Osteocyte (in vitro differentiated cells): Measurements from ENCODE around the gene KCNA3. TPM values are rescaled to one million over a fixed set of nuclear protein-coding genes. Genes with fewer than 3 reads are reported as not detected.

Experiments used
- DNase-seq: peaks from one replicate; pipeline ENCODE4 v3.0.0; 2021; ENCODE audit warnings: mixed read lengths; ENCODE audit not compliant: unreplicated experiment; ENCODE audit errors: extremely low spot score
- H3K27ac Mint-ChIP-seq: one replicate; pipeline ENCODE4 v1.8.0; 2021; ENCODE audit warnings: mild to moderate bottlenecking, mixed read lengths; ENCODE audit not compliant: unreplicated experiment
- H3K27me3 Mint-ChIP-seq: one replicate; pipeline ENCODE4 v1.8.0; 2021; ENCODE audit warnings: mixed read lengths; ENCODE audit not compliant: unreplicated experiment
- H3K36me3 Mint-ChIP-seq: one replicate; pipeline ENCODE4 v1.8.0; 2021; ENCODE audit warnings: mixed read lengths; ENCODE audit not compliant: unreplicated experiment
- H3K4me1 Mint-ChIP-seq: one replicate; pipeline ENCODE4 v1.8.0; 2021; ENCODE audit warnings: mixed read lengths; ENCODE audit not compliant: unreplicated experiment
- H3K4me3 Mint-ChIP-seq: one replicate; pipeline ENCODE4 v1.8.0; 2021; ENCODE audit warnings: mild to moderate bottlenecking, moderate library complexity, mixed read lengths; ENCODE audit not compliant: unreplicated experiment
- H3K9me3 Mint-ChIP-seq: one replicate; pipeline ENCODE4 v1.8.0; 2021; ENCODE audit warnings: mixed read lengths; ENCODE audit not compliant: unreplicated experiment
- total RNA-seq: library from RNA; stranded (reverse); gene quantifications from 2 replicates; pipeline ENCODE4 v1.2.1, GENCODE V29; 2021
- TF ChIP-seq, protein P1 (sequence below): fragments of 200-600 bp; sonication (generic); IDR thresholded peaks from 2 replicates; pipeline ENCODE4 v1.5.0; 2021; ENCODE audit warnings: antibody characterized with exemption, mild to moderate bottlenecking, moderate library complexity

Gene KCNA3
- total RNA-seq, 1 donor from 2014 or later = not detected

- peaks cover 63% of the 10 kb centered on the region for H3K27me3 Mint-ChIP-seq
- no peaks in the 10 kb centered on the region for H3K36me3 Mint-ChIP-seq
- no peak overlapping the region for H3K27ac Mint-ChIP-seq
- peaks cover 3% of the 10 kb centered on the region for H3K4me1 Mint-ChIP-seq
- H3K9me3 Mint-ChIP-seq = peaks cover 4% of the 10 kb centered on the region
- TF ChIP-seq, protein P1, sequence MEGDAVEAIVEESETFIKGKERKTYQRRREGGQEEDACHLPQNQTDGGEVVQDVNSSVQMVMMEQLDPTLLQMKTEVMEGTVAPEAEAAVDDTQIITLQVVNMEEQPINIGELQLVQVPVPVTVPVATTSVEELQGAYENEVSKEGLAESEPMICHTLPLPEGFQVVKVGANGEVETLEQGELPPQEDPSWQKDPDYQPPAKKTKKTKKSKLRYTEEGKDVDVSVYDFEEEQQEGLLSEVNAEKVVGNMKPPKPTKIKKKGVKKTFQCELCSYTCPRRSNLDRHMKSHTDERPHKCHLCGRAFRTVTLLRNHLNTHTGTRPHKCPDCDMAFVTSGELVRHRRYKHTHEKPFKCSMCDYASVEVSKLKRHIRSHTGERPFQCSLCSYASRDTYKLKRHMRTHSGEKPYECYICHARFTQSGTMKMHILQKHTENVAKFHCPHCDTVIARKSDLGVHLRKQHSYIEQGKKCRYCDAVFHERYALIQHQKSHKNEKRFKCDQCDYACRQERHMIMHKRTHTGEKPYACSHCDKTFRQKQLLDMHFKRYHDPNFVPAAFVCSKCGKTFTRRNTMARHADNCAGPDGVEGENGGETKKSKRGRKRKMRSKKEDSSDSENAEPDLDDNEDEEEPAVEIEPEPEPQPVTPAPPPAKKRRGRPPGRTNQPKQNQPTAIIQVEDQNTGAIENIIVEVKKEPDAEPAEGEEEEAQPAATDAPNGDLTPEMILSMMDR = no peak
- no peak for DNase-seq
- H3K4me3 Mint-ChIP-seq = peak overlapping the region; percentile 41
Measured at GRCh38 chr1:110675060-110675791, 486 bp upstream of the KCNA3 start.

DNA sequence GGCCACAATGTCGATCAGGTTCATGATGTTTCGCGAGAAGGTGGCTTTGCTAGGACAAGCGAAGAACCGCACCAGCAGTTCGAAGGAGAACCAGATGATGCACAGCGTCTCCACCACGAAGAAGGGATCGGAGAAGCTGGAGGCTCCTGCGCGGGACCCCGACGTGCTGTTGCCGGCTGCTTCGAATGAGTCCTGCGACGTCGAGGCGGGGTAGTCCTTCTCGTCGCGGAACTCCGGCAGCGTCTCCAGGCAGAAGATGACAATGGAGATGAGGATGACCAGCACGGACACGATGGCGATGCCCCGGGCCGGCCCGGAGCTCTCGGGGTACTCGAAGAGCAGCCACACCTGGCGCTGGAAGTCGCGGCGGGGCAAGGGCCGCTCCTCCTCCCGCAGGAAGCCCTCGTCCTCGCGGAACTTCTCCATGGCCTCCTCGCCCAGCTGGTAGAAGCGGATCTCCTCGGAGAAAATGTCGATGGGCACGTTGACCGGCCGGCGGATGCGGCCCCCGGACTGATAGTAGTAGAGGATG is 869 bp downstream of the KCNA3 start:
- Mint-ChIP-seq H3K27me3 (peaks cover 64% of the 10 kb centered on the region), H3K27ac (no peak overlapping the region), H3K4me1 (peaks cover 3% of the 10 kb centered on the region), H3K4me3 (peak overlapping the region; percentile 65), H3K9me3 (peaks cover 4% of the 10 kb centered on the region), H3K36me3 (no peaks in the 10 kb centered on the region)
- TF ChIP-seq, protein P1 = no peak
- DNase-seq = no peak

DNA sequence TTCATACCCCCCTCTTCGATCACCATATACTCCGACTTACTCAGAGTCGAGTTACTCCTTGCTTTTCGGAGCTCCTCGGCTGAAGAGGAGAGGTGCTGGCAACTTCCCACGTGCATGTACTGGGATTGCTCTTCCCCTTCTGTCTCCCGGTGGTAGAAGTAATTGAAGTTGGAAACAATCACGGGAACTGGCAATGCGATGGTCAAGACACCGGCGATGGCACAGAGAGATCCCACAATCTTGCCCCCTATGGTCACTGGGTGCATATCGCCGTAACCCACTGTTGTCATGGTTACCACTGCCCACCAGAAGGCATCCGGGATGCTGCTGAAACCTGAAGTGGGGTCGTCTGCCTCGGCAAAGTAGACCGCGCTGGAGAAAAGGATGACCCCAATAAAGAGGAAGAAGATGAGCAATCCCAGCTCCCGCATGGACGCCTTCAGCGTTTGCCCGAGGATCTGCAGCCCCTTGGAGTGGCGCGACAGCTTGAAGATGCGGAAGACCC is 1.5 kb downstream of the KCNA3 start:
- peaks cover 4% of the 10 kb centered on the region for H3K9me3 Mint-ChIP-seq
- no peak for DNase-seq
- peaks cover 67% of the 10 kb centered on the region for H3K27me3 Mint-ChIP-seq
- peaks cover 3% of the 10 kb centered on the region for H3K4me1 Mint-ChIP-seq
- H3K27ac Mint-ChIP-seq = no peak overlapping the region
- TF ChIP-seq, protein P1 = no peak
- peak overlapping the region; percentile 65 for H3K4me3 Mint-ChIP-seq
- no peaks in the 10 kb centered on the region for H3K36me3 Mint-ChIP-seq

DNA sequence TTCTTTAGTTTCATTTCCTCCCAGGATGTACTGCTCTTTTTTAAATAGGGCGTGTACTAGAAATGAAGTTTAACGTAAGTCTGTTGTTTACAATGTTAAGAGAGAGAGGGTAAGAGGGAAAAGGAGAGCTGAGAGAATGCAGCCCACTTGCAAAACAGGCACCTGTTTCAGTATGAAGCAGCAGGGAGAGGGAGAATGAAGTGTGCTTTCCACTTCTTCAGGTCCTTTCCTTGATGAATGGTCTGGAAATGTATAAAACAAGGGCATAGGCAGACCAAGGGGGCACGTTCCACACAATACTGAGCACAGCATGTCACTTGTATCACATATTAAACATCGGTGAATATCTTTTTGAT is 2.0 kb downstream of the KCNA3 start:
- peaks cover 4% of the 10 kb centered on the region for H3K9me3 Mint-ChIP-seq
- TF ChIP-seq, protein P1 = no peak
- no peak for DNase-seq
- H3K36me3 Mint-ChIP-seq = no peaks in the 10 kb centered on the region
- H3K4me1 Mint-ChIP-seq = peaks cover 3% of the 10 kb centered on the region
- H3K4me3 Mint-ChIP-seq = no peak overlapping the region
- H3K27ac Mint-ChIP-seq = no peak overlapping the region
- peaks cover 62% of the 10 kb centered on the region for H3K27me3 Mint-ChIP-seq

- TF ChIP-seq, protein P1 = no peak
- Mint-ChIP-seq H3K27me3 (peaks cover 59% of the 10 kb centered on the region), H3K36me3 (no peaks in the 10 kb centered on the region), H3K27ac (no peak overlapping the region), H3K9me3 (peaks cover 4% of the 10 kb centered on the region), H3K4me1 (peaks cover 3% of the 10 kb centered on the region), H3K4me3 (no peak overlapping the region)
- DNase-seq = no peak
Measured at GRCh38 chr1:110672001-110672752, 2.6 kb downstream of the KCNA3 start.
